ENCODE measurements around the gene MBP. TPM values are rescaled to one million over a fixed set of nuclear protein-coding genes. Genes with fewer than 3 reads are reported as not detected.

Gene MBP
- total and polyA plus RNA-seq, 2 donors from 2014 or later, result 15.1 to 61.2 TPM

- DNase-seq (no peak), FAIRE-seq (no peak)
- Histone ChIP-seq H3K9ac (ENCODE audit: low read length in 3 of 3) (no peak overlapping the region), H3K9me3 (ENCODE audit: control insufficient read depth in 2 of 3, insufficient read depth in 1 of 3, low read length in 3 of 3) (no peaks in the 10 kb centered on the region), H3K4me1 (ENCODE audit: control insufficient read depth in 2 of 3, insufficient read depth in 2 of 3, low read depth in 1 of 3, low read length in 3 of 3) (no peaks in the 10 kb centered on the region), H3K27me3 (ENCODE audit: control insufficient read depth, insufficient read depth, low read length) (no peaks in the 10 kb centered on the region), H3K27ac (ENCODE audit: low read depth in 2 of 2, low read length in 2 of 2) (no peak overlapping the region), H3K36me3 (ENCODE audit: control insufficient read depth in 2 of 3, insufficient read depth in 3 of 3, low read length in 3 of 3) (no peaks in the 10 kb centered on the region), H3K4me3 (ENCODE audit: low read length in 3 of 3) (no peak overlapping the region)
- no peak for TF ChIP-seq CTCF (IDR thresholded peaks at IDR 0.05; ENCODE audit: borderline replicate concordance, extremely low read depth, insufficient read depth)
- intact Hi-C loops (cut with DNase I), result no loop called here
Measured at GRCh38 chr18:77157312-77157711, 24.7 kb upstream of the MBP start.

DNA sequence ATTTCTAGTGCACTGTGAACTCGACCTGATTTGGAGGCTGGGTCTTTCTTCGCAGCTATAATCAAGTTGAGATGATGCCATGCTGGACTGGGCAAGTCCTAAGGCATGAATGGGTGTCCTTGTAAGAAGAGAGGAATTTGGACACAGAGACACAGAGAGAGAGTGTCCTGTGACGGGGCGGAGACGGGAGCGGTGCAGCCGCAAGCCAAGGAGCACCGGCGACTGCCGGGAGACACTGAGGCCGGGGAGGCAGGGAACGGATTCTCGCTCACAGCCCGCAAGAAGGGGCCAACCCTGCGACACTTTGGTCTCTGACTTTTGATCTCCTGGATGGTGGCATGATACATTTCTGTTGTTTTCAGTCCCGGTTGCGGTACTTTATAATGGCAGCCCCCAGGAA, 22.4 kb upstream of the MBP start:
- no peak overlapping the region for H3K4me3 ChIP-seq (ENCODE audit: low read length in 3 of 3)
- no peak for DNase-seq
- H3K4me1 ChIP-seq (ENCODE audit: control insufficient read depth in 2 of 3, insufficient read depth in 2 of 3, low read depth in 1 of 3, low read length in 3 of 3), result no peaks in the 10 kb centered on the region
- TF ChIP-seq CTCF (IDR thresholded peaks at IDR 0.05; ENCODE audit: borderline replicate concordance, extremely low read depth, insufficient read depth), result no peak
- no peak overlapping the region for H3K27ac ChIP-seq (ENCODE audit: low read depth in 2 of 2, low read length in 2 of 2)
- no peaks in the 10 kb centered on the region for H3K27me3 ChIP-seq (ENCODE audit: control insufficient read depth, insufficient read depth, low read length)
- H3K9me3 ChIP-seq (ENCODE audit: control insufficient read depth in 2 of 3, insufficient read depth in 1 of 3, low read length in 3 of 3), result no peaks in the 10 kb centered on the region
- no peak for FAIRE-seq
- H3K9ac ChIP-seq (ENCODE audit: low read length in 3 of 3), result no peak overlapping the region
- intact Hi-C loops (cut with DNase I), result no loop called here
- no peaks in the 10 kb centered on the region for H3K36me3 ChIP-seq (ENCODE audit: control insufficient read depth in 2 of 3, insufficient read depth in 3 of 3, low read length in 3 of 3)

GRCh38 chr18:77153404-77153803, 20.8 kb upstream of the MBP start:
- no peaks in the 10 kb centered on the region for H3K4me1 ChIP-seq (ENCODE audit: control insufficient read depth in 2 of 3, insufficient read depth in 2 of 3, low read depth in 1 of 3, low read length in 3 of 3)
- FAIRE-seq, result no peak
- no peak overlapping the region for H3K27ac ChIP-seq (ENCODE audit: low read depth in 2 of 2, low read length in 2 of 2)
- TF ChIP-seq CTCF (IDR thresholded peaks at IDR 0.05; ENCODE audit: borderline replicate concordance, extremely low read depth, insufficient read depth), result no peak
- no peaks in the 10 kb centered on the region for H3K36me3 ChIP-seq (ENCODE audit: control insufficient read depth in 2 of 3, insufficient read depth in 3 of 3, low read length in 3 of 3)
- no peak overlapping the region for H3K4me3 ChIP-seq (ENCODE audit: low read length in 3 of 3)
- DNase-seq, result no peak
- H3K9ac ChIP-seq (ENCODE audit: low read length in 3 of 3), result no peak overlapping the region
- intact Hi-C loops (cut with DNase I), result no loop called here
- no peaks in the 10 kb centered on the region for H3K9me3 ChIP-seq (ENCODE audit: control insufficient read depth in 2 of 3, insufficient read depth in 1 of 3, low read length in 3 of 3)
- no peaks in the 10 kb centered on the region for H3K27me3 ChIP-seq (ENCODE audit: control insufficient read depth, insufficient read depth, low read length)
